ENCODE measurements around the gene ODAM. TPM values are rescaled to one million over a fixed set of nuclear protein-coding genes. Genes with fewer than 3 reads are reported as not detected.

The ODAM gene
- polyA plus RNA-seq, 3 donors = not detected

- TF ChIP-seq, protein P1, sequence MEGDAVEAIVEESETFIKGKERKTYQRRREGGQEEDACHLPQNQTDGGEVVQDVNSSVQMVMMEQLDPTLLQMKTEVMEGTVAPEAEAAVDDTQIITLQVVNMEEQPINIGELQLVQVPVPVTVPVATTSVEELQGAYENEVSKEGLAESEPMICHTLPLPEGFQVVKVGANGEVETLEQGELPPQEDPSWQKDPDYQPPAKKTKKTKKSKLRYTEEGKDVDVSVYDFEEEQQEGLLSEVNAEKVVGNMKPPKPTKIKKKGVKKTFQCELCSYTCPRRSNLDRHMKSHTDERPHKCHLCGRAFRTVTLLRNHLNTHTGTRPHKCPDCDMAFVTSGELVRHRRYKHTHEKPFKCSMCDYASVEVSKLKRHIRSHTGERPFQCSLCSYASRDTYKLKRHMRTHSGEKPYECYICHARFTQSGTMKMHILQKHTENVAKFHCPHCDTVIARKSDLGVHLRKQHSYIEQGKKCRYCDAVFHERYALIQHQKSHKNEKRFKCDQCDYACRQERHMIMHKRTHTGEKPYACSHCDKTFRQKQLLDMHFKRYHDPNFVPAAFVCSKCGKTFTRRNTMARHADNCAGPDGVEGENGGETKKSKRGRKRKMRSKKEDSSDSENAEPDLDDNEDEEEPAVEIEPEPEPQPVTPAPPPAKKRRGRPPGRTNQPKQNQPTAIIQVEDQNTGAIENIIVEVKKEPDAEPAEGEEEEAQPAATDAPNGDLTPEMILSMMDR (IDR thresholded peaks at IDR 0.05) = peak; percentile 61
- no peak overlapping the region for H2AFZ ChIP-seq (ENCODE audit: insufficient read depth, low read depth, low read length, poor library complexity, severe bottlenecking)
- H3K36me3 ChIP-seq (replicated peaks in 1 of 2; ENCODE audit: control insufficient read depth in 1 of 2, insufficient read depth in 2 of 2, low read length in 2 of 2) = no peaks in the 10 kb centered on the region
- peak in 2 of 3 donors; percentile 4 to 16 for DNase-seq
- no peaks in the 10 kb centered on the region for H3K4me1 Mint-ChIP-seq
- H3K4me1 ChIP-seq (ENCODE audit: control insufficient read depth in 1 of 2, insufficient read depth in 2 of 2, low read length in 2 of 2) = no peaks in the 10 kb centered on the region
- no peak overlapping the region for H3K4me3 ChIP-seq (replicated peaks in 1 of 3; ENCODE audit: low read depth in 2 of 3, low read length in 3 of 3)
- H3K27me3 ChIP-seq (ENCODE audit: control insufficient read depth in 2 of 2, insufficient read depth in 2 of 2, low read length in 2 of 2) = no peaks in the 10 kb centered on the region
- no peak overlapping the region for H3K27ac ChIP-seq (ENCODE audit: low read depth in 1 of 2, low read length in 2 of 2)
- H3K4me3 Mint-ChIP-seq = no peak overlapping the region
- WGBS (ENCODE audit: insufficient coverage) = 20% methylated on average over 2 of the region's 6 CpGs
- intact Hi-C loops (cut with micrococcal nuclease) = no loop called here
- no peaks in the 10 kb centered on the region for H3K9me3 ChIP-seq (replicated peaks in 1 of 2; ENCODE audit: control insufficient read depth in 1 of 2, insufficient read depth in 1 of 2, low read length in 2 of 2)
- no peaks in the 10 kb centered on the region for H3K9me3 Mint-ChIP-seq
- peaks cover 0 to 2% (median 1%) of the 10 kb centered on the region in 3 donors for H3K27me3 Mint-ChIP-seq (ENCODE audit: low read depth in 3 of 3)
- no peak overlapping the region for H3K27ac Mint-ChIP-seq
- H3K79me2 ChIP-seq (ENCODE audit: insufficient read depth, low read length) = no peaks in the 10 kb centered on the region
- H3K9ac ChIP-seq (ENCODE audit: insufficient read depth, low read length, poor library complexity, severe bottlenecking) = no peak overlapping the region
- H3K4me2 ChIP-seq (replicated peaks; ENCODE audit: extremely low read depth, low read length, poor library complexity, severe bottlenecking) = no peak overlapping the region
- H3K36me3 Mint-ChIP-seq = no peaks in the 10 kb centered on the region
- no peaks in the 10 kb centered on the region for H4K20me1 ChIP-seq (ENCODE audit: insufficient read depth, low read length)
Observed at GRCh38 chr4:70183168-70183939, 12.2 kb upstream of the ODAM start.

DNA sequence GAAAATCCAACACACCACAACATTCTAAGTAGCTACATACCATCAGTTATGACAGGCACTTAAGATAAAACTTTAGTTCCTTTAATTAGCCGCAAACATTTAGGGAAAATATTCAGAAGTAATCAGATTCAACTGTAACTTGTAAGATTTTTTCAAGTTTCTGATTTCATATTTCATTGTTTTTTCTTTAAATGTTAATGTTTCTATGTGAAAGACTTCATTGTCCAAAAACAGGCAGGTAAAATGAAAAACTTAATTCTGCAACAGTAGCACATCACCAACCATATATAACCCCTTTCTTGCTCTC lies 11.6 kb upstream of the ODAM start:
- Mint-ChIP-seq H3K9me3 (no peaks in the 10 kb centered on the region), H3K4me3 (no peak overlapping the region), H3K4me1 (no peaks in the 10 kb centered on the region), H3K27me3 (ENCODE audit: low read depth in 3 of 3) (peaks cover 0 to 1% (median under 1%) of the 10 kb centered on the region in 3 donors), H3K27ac (no peak overlapping the region), H3K36me3 (no peaks in the 10 kb centered on the region)
- TF ChIP-seq, protein P1 (IDR thresholded peaks at IDR 0.05) = peak; percentile 39
- Histone ChIP-seq H3K79me2 (ENCODE audit: insufficient read depth, low read length) (no peaks in the 10 kb centered on the region), H3K4me1 (ENCODE audit: control insufficient read depth in 1 of 2, insufficient read depth in 2 of 2, low read length in 2 of 2) (no peaks in the 10 kb centered on the region), H3K27ac (ENCODE audit: low read depth in 1 of 2, low read length in 2 of 2) (no peak overlapping the region), H3K36me3 (replicated peaks in 1 of 2; ENCODE audit: control insufficient read depth in 1 of 2, insufficient read depth in 2 of 2, low read length in 2 of 2) (no peaks in the 10 kb centered on the region), H3K27me3 (ENCODE audit: control insufficient read depth in 2 of 2, insufficient read depth in 2 of 2, low read length in 2 of 2) (no peaks in the 10 kb centered on the region), H3K9me3 (replicated peaks in 1 of 2; ENCODE audit: control insufficient read depth in 1 of 2, insufficient read depth in 1 of 2, low read length in 2 of 2) (no peaks in the 10 kb centered on the region), H2AFZ (ENCODE audit: insufficient read depth, low read depth, low read length, poor library complexity, severe bottlenecking) (no peak overlapping the region), H3K4me3 (replicated peaks in 1 of 3; ENCODE audit: low read depth in 2 of 3, low read length in 3 of 3) (no peak overlapping the region), H3K4me2 (replicated peaks; ENCODE audit: extremely low read depth, low read length, poor library complexity, severe bottlenecking) (no peak overlapping the region), H4K20me1 (ENCODE audit: insufficient read depth, low read length) (no peaks in the 10 kb centered on the region), H3K9ac (ENCODE audit: insufficient read depth, low read length, poor library complexity, severe bottlenecking) (no peak overlapping the region)
- no peak for DNase-seq
- no CpG with 5 or more reads among the region's 1 CpG for WGBS (ENCODE audit: insufficient coverage)
- intact Hi-C loops (cut with micrococcal nuclease) = no loop called here

Measured in CD14-positive monocyte (primary cell).